MM.1S (cell line): ENCODE data around the gene TPT1.
A peak's percentile ranks its signal among the peaks of the same experiment; 100 is the strongest.

ENCODE experiments used
- DNase-seq: peaks from one replicate; pipeline ENCODE4 v3.0.0-alpha.2; 2015
- H2AFZ ChIP-seq: fragments of 300-600 bp; sonication (generic); 2 replicates; pipeline ENCODE4 v1.6.0; 2016; ENCODE audit warnings: antibody characterized with exemption, low read length
- H3F3A ChIP-seq: fragments of 300-600 bp; sonication (generic); 2 replicates; pipeline ENCODE4 v1.6.1; 2016; ENCODE audit warnings: mild to moderate bottlenecking, antibody characterized with exemption, low read length, moderate library complexity, mixed read lengths; ENCODE audit not compliant: insufficient read depth
- H3K27ac ChIP-seq: fragments of 300-600 bp; sonication (generic); 2 replicates; pipeline ENCODE4 v1.5.1; 2016; ENCODE audit warnings: mild to moderate bottlenecking, low read length
- H3K27me3 ChIP-seq: fragments of 300-600 bp; sonication (generic); replicated peaks from 2 replicates; pipeline ENCODE4 v1.6.0; 2016; ENCODE audit warnings: low read length; ENCODE audit not compliant: insufficient read depth
- H3K36me3 ChIP-seq: fragments of 300-600 bp; sonication (generic); replicated peaks from 2 replicates; pipeline ENCODE4 v1.6.1; 2016; ENCODE audit warnings: mild to moderate bottlenecking, low read length, mixed read lengths; ENCODE audit not compliant: insufficient read depth
- H3K4me1 ChIP-seq: fragments of 300-600 bp; sonication (generic); 2 replicates; pipeline ENCODE4 v1.6.1; 2016; ENCODE audit warnings: low read length, mixed read lengths
- H3K4me2 ChIP-seq: fragments of 300-600 bp; sonication (generic); 2 replicates; pipeline ENCODE4 v1.6.0; 2016; ENCODE audit warnings: low read depth, low read length
- H3K4me3 ChIP-seq: fragments of 300-600 bp; sonication (generic); 2 replicates; pipeline ENCODE4 v1.5.1; 2016; ENCODE audit warnings: low read length, mixed read lengths
- H3K79me2 ChIP-seq: fragments of 300-600 bp; sonication (generic); 2 replicates; pipeline ENCODE4 v1.6.1; 2016; ENCODE audit warnings: mixed run types, low read length, mixed read lengths
- H3K9ac ChIP-seq: fragments of 300-600 bp; sonication (generic); 2 replicates; pipeline ENCODE4 v1.6.1; 2016; ENCODE audit warnings: low read length, mixed read lengths
- H3K9me2 ChIP-seq: fragments of 300-600 bp; sonication (generic); replicated peaks from 2 replicates; pipeline ENCODE4 v1.6.1; 2016; ENCODE audit warnings: mild to moderate bottlenecking, low read length, mixed read lengths; ENCODE audit not compliant: insufficient read depth
- H3K9me3 ChIP-seq: fragments of 300-600 bp; sonication (generic); replicated peaks from 2 replicates; pipeline ENCODE4 v1.6.1; 2016; ENCODE audit warnings: mild to moderate bottlenecking, low read length, mixed read lengths; ENCODE audit not compliant: insufficient read depth
- H4K20me1 ChIP-seq: fragments of 300-600 bp; sonication (generic); 2 replicates; pipeline ENCODE4 v1.6.1; 2016; ENCODE audit warnings: mild to moderate bottlenecking, low read length, moderate library complexity, mixed read lengths; ENCODE audit not compliant: insufficient read depth
- CTCF ChIP-seq: fragments of 300-600 bp; sonication (generic); IDR thresholded peaks from 2 replicates; pipeline ENCODE4 v1.5.1; 2016; ENCODE audit warnings: antibody characterized with exemption, low read length, mixed read lengths
- EZH2 ChIP-seq: fragments of 300-600 bp; sonication (generic); optimal IDR thresholded peaks from 2 replicates; pipeline ENCODE3; 2017; ENCODE audit warnings: low read depth, mild to moderate bottlenecking, antibody characterized with exemption, low read length, mixed read lengths
- EZH2phosphoT487 ChIP-seq: fragments of 300-600 bp; sonication (generic); IDR thresholded peaks from 2 replicates; pipeline ENCODE4 v1.6.1; 2018; ENCODE audit warnings: antibody characterized with exemption, low read length

TPT1 gene

DNA sequence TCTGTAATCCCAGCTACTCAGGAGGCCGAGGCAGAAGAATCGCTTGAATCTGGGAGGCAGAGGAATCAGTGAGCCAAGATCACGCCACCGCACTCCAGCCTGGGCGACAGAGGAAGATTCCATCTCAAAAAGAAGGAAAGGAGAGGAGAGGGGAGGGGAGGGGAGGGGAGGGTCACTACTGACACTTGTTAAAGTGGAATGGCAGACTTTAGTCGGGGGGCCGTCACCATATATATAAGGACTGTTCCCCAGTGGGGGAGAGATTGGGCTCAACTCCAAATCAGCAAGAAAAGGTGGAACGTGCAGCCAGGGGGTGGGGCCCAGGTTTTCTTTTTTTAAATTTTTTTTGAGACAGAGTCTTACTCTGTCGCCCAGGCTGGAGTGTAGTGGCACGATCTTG, 26.2 kb downstream of the TPT1 start:
- H3K4me1 ChIP-seq: 0 out of 2 replicates have a peak, but pooled peaks cover 5% of the 10 kb centered on the region

GRCh38 chr13:45310341-45311131, 30.4 kb downstream of the TPT1 start:
- Histone ChIP-seq H3K36me3 (no peaks in the 10 kb centered on the region), H2AFZ (no peak overlapping the region), H4K20me1 (no peaks in the 10 kb centered on the region), H3K27me3 (no peaks in the 10 kb centered on the region), H3F3A (no peaks in the 10 kb centered on the region), H3K9me2 (no peaks in the 10 kb centered on the region), H3K27ac (no peak overlapping the region), H3K4me3 (no peak overlapping the region), H3K9me3 (no peaks in the 10 kb centered on the region), H3K4me1 (0 out of 2 replicates have a peak, but pooled peaks cover 5% of the 10 kb centered on the region), H3K79me2 (no peaks in the 10 kb centered on the region), H3K4me2 (peak overlapping the region; percentile 34; the same call in 1 of the 2 replicates), H3K9ac (no peak overlapping the region)
- DNase-seq: no peak
- TF ChIP-seq EZH2 (no peak), EZH2phosphoT487 (no peak), CTCF (no peak)

More for the DNA sequence above, 26.2 kb downstream of the TPT1 start:
- DNase-seq: no peak
- Histone ChIP-seq H3F3A (no peaks in the 10 kb centered on the region), H3K27ac (no peak overlapping the region), H3K36me3 (no peaks in the 10 kb centered on the region), H3K27me3 (no peaks in the 10 kb centered on the region), H4K20me1 (no peaks in the 10 kb centered on the region), H3K9ac (no peak overlapping the region), H3K79me2 (no peaks in the 10 kb centered on the region), H3K4me2 (no peak overlapping the region), H3K9me2 (no peaks in the 10 kb centered on the region), H2AFZ (no peak overlapping the region), H3K9me3 (no peaks in the 10 kb centered on the region), H3K4me3 (no peak overlapping the region)
- TF ChIP-seq CTCF: no peak
- TF ChIP-seq EZH2: no peak
- no peak for TF ChIP-seq EZH2phosphoT487

DNA sequence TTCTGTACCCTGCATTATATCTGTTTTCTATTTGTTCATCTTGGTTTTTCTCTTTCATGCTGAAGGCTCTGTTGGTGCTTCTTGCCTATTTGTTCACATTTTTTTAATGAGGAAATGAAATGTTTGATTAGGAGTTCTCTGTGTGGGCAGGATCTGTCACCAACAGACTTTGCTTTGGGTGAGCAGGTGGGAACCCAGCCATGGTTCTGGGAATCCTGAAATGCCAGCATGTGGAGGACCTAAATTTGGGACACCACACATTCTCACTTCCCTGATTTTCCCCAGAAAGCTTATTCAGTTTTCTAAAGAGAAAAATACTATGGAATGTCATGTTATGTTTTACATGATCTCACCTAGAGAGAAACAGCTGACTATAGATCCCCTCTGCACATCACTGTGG, 34.0 kb downstream of the TPT1 start:
- DNase-seq: no peak
- Histone ChIP-seq H3K9me2 (no peaks in the 10 kb centered on the region), H3K27ac (no peak overlapping the region), H4K20me1 (no peaks in the 10 kb centered on the region), H3K4me1 (0 out of 2 replicates have a peak, but pooled peaks cover 5% of the 10 kb centered on the region), H3K4me3 (no peak overlapping the region), H3K36me3 (no peaks in the 10 kb centered on the region), H3K4me2 (no peak overlapping the region), H2AFZ (no peak overlapping the region), H3K9ac (no peak overlapping the region), H3K79me2 (no peaks in the 10 kb centered on the region), H3K9me3 (no peaks in the 10 kb centered on the region), H3K27me3 (no peaks in the 10 kb centered on the region), H3F3A (no peaks in the 10 kb centered on the region)
- TF ChIP-seq CTCF (no peak), EZH2phosphoT487 (no peak), EZH2 (no peak)
